Retinal pigment epithelial cell (primary cell): ENCODE results near the gene PRDM13.

Experiments
- DNase-seq: peaks from one replicate; pipeline ENCODE4 v3.0.0-alpha.2; 2010; ENCODE audit warnings: low read depth
- H3K4me3 ChIP-seq: 2 replicates; pipeline ENCODE4 v1.5.1; 2011; ENCODE audit warnings: mild to moderate bottlenecking, low read length, control low read depth, moderate library complexity
- TF ChIP-seq, protein P1 (sequence below): conservative IDR thresholded peaks from 2 replicates; pipeline ENCODE4 v1.5.1; 2011; ENCODE audit warnings: low read depth, low read length, control low read depth, inconsistent platforms

The PRDM13 gene

DNA sequence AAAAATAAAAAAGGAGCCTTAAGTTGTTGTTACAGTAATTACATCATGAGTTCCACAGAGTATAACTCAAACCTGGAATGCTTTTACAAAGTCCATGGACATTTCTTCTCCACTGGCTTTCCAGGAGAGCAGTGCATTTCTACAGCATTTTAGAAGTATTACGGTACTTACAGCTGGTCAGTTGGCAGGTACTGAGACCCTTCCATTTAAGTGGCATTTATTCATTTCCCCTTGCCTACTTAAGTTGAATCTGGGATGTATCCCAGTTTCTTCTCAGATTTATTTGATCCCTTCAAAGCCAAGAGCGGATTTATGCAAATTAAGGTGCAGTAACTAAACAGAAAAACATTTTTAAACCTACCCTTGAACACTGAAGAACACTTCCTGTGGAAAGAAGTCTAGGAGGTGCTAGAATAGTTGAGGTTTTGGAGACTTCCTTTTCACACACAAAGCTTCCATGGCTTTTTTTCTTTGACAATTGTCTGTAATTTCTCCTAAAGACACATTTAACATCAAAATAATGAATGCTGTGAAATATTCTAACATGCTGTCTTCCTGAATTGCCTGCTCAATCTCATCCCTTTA, 3.4 kb downstream of the PRDM13 start:
- H3K4me3 ChIP-seq, result no peak overlapping the region
- no peak for DNase-seq
- TF ChIP-seq, protein P1, sequence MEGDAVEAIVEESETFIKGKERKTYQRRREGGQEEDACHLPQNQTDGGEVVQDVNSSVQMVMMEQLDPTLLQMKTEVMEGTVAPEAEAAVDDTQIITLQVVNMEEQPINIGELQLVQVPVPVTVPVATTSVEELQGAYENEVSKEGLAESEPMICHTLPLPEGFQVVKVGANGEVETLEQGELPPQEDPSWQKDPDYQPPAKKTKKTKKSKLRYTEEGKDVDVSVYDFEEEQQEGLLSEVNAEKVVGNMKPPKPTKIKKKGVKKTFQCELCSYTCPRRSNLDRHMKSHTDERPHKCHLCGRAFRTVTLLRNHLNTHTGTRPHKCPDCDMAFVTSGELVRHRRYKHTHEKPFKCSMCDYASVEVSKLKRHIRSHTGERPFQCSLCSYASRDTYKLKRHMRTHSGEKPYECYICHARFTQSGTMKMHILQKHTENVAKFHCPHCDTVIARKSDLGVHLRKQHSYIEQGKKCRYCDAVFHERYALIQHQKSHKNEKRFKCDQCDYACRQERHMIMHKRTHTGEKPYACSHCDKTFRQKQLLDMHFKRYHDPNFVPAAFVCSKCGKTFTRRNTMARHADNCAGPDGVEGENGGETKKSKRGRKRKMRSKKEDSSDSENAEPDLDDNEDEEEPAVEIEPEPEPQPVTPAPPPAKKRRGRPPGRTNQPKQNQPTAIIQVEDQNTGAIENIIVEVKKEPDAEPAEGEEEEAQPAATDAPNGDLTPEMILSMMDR, result no peak

DNA sequence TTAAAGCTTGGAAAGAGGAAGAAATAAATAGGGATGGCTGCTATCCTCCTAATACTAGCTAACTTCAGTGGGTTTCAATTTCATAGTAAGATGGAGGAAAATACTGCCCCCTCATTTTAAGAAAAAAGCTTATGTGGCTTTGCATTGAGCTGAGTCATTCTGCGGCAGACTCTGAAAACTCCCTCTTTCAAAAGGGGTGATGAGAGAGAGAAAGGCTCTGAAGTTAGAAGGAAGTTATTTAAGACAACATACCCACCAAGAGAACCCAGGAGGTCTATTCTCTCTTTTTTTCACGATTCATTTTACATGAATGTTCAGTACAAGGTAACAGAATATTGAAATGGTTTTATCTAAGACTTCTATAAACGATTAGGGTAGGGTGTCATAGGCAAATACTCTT, 4.5 kb downstream of the PRDM13 start:
- no peak overlapping the region for H3K4me3 ChIP-seq
- TF ChIP-seq, protein P1, result no peak
- no peak for DNase-seq

DNA sequence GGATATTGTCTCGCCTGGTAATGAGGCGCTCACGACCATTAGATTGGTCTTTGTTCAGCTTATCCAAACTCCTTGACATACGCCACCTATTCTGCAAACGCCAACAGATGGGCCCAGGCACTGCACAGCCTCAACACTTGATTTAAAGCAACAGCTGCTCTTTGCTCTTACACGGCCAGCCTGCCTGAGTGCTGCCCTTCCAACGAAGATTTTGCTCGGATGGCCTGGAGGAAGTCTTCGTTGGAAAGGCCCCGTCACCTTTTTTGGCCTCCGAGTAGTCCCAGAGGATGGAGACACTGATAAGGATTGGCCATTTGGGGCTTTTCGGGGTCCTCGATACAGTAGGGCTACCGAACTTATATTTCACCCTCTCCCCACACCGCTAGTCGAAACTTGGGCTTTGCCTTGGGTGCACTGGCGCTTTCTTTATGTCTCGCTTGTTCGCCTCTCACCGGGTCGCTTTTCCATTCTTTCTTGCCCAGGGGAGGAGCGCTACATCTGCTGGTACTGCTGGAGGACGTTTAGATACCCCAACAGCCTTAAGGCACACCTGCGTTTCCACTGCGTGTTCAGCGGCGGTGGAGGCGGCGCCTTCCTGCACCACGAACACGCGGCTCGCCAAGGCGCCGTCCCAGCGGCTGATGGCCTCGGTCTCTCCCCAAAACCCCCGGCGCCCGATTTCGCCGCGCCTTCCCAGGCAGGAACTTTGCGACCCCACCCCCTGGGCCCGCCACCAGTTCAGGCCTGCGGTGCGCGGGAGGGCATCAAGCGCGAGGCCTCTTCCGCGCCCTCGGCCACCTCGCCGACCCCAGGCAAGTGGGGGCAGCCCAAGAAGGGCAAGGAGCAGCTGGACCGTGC, 6.1 kb downstream of the PRDM13 start:
- peak overlapping the region; percentile 6 for H3K4me3 ChIP-seq
- TF ChIP-seq, protein P1, result no peak
- no peak for DNase-seq

DNA sequence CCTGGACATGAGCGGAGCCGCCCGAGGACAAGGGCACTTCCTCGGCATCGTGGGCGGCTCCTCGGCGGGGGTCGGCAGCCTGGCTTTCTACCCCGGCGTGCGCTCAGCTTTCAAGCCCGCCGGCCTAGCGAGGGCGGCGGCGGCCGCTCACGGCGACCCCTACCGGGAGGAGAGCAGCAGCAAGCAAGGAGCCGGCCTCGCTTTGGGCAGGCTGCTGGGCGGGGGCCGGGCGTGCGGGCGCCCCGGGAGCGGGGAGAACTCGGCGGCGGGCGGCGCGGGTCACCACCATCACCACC, 6.7 kb downstream of the PRDM13 start:
- TF ChIP-seq, protein P1, result peak; percentile 59
- no peak for DNase-seq
- H3K4me3 ChIP-seq, result peak overlapping the region; percentile 6

DNA sequence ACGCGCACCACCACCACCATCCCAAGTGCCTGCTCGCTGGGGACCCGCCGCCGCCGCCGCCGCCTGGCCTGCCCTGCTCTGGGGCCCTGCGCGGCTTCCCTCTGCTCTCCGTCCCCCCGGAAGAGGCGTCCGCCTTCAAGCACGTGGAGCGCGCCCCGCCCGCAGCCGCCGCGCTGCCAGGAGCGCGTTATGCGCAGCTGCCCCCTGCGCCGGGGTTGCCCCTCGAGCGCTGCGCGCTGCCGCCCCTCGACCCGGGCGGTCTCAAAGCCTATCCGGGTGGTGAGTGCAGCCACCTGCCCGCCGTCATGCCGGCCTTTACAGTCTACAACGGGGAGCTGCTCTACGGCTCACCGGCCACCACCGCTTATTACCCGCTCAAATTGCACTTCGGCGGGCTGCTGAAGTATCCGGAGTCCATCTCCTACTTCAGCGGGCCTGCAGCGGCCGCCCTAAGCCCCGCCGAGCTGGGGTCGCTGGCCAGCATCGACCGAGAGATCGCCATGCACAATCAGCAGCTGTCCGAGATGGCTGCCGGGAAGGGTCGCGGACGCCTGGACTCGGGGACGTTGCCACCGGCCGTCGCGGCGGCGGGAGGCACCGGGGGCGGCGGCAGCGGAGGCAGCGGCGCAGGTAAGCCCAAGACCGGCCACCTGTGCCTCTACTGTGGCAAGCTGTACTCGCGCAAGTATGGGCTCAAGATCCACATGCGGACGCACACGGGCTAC, 7.2 kb downstream of the PRDM13 start:
- H3K4me3 ChIP-seq, result peak overlapping the region; percentile 14
- no peak for DNase-seq
- TF ChIP-seq, protein P1, result no peak

DNA sequence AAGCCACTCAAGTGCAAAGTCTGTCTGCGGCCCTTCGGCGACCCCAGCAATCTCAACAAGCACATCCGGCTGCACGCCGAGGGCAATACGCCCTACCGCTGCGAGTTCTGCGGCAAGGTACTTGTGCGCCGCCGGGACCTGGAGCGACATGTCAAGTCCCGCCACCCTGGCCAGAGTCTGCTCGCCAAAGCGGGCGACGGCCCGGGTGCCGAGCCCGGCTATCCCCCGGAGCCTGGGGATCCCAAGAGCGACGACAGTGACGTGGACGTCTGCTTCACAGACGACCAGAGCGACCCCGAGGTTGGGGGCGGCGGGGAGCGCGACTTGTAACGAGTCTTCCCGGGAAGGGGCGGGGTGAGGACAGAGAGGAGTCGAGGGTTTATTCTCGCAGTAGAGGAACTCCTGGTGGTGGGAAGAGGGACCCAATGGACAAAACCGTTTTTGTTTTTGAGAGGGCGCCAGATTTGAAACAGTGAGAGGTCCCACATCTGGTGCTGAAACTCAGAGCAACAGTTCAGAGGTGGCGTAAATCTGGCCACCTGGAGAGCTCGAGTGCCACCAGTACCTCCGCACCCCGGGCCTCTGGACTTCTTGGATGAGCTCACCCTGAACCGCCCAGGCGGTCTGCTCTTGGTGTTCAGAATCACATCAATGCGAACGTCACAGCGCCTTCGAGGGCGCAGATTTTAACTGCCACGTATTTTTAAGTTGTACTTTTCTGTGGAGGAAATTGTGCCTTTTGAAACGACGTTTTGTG, 8.0 kb downstream of the PRDM13 start:
- DNase-seq, result no peak
- H3K4me3 ChIP-seq, result peak overlapping the region; percentile 14

More for the DNA sequence above, 8.0 kb downstream of the PRDM13 start:
- TF ChIP-seq, protein P1, result no peak
